Measurements from ENCODE around the gene CREB3.
A peak's percentile ranks its signal among the peaks of the same experiment; 100 is the strongest.

The CREB3 gene

DNA sequence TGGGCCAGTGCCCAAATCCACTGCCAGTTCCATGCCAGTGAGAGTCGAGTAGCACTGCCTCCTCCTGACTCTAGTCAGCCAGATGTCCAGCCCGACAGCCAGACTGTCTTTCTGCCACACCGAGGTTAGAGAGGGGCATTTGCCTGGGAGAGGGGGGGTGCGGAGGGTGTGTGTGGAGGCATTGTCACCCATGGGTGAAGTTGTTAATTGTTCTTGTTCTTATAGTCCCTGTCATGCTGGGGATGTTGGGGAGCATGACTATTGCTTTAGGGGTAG lies 17.7 kb downstream of the CREB3 start:
- no peak for DNase-seq

DNA sequence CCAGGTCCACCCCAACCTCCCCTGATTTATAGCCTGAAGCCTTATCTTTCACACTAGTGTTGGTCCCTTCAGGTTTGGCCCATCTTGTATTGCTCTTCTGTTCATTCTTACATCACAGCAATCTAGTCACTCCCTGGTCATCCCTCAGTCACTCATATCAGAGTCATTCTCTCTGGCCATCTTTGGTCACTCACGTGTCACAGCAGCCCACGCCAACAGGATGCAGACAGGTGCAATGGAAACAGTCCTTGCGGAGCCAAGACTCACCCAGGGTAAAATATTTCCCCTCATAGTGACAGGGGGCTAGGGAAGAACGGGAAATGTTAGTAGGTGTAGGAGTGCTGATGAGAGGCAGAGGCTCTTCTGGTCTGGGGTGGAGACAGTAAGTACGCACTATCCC lies 21.0 kb downstream of the CREB3 start:
- DNase-seq: no peak

DNA sequence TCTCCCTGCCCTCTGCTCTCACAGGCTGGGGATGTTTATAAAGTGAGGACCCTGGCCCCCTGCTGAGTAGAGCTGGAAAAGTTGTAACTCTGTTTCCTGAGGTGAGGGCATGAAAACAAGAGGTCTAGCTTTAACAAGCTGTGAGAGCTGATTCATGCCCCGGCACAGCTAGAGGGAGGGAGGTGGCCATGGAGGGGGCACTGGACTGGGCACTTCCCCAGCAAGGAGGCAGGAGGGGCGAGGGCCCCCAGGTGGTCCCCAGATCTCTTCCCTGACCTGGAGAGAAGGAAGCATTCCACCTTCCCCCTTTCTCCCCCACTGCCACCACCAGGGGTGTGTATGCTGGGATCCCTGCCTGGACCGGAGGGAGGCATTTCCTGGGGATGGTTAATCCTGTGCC lies 21.8 kb downstream of the CREB3 start, which contains the start of gene MSMP:
TSS of gene MSMP (minus strand) at position 13 of the 400 bp plus-strand sequence. CDS start 147 bp downstream, outside the sequence.
- DNase-seq: no peak

DNA sequence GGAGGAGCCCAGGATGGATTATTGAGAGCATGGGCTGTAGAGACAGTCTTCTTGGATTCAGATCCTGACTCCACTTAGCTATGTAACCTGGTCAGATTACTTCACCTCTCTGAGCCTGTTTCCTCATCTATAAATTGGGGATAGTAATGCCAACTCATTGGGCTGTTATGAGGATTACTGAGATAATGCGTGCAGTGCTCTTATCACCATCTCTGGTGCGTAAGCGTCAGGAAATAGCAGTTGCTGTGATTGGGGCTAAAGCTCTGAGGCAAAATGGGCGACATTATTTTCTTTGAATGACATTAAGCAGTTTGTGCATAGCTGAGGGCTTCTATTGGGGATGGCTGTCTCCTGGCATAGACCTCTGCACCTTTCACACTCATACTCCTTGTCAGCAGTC lies 22.6 kb downstream of the CREB3 start:
- DNase-seq: no peak

DNA sequence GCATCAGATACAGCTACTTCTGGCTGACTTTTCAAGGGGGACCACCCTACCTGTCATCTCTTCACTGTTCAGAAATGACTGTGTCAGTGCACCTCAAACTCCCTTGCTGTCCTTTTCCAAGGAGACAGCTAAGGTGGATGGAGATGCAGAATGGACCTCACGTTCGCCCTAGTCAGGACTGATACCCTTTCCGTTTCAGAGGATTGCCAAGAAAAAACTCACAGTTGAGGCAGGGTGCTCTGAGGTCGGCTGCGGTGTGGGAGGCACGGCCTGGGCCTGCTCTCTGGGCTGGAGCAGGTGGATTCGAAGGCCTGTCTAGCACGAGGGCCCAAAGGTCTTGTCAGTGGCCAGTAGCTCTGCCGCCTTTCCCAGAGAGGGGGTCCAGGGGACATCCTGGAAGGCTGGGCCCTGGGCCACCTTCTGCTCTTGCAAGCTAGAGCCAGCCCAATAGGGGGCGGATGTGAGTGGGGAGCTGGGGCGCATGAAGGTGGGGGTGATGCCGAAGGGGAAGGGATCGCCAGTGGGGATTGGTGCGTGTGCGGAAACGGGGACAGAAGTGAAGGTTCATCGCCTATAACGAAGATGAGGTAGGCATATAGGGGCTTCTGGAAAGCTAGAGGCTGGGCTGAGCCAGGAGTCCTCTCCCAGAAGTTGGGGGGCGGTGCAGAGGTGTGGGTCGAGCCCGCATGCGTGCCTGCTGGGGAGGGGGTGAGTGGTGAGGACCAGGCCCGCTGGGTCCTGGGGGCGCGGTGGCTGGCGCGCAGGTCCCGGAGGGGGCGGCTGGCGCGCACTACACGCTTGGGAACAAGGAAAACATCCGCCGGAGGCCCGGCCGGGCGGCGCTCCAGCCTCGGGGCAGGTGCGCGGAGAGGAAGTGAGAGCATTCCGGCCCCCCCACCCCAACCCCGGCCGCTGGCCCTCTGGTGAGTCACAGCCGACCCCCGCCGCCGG lies 24.1 kb downstream of the CREB3 start:
- DNase-seq: peak; percentile 40

DNA sequence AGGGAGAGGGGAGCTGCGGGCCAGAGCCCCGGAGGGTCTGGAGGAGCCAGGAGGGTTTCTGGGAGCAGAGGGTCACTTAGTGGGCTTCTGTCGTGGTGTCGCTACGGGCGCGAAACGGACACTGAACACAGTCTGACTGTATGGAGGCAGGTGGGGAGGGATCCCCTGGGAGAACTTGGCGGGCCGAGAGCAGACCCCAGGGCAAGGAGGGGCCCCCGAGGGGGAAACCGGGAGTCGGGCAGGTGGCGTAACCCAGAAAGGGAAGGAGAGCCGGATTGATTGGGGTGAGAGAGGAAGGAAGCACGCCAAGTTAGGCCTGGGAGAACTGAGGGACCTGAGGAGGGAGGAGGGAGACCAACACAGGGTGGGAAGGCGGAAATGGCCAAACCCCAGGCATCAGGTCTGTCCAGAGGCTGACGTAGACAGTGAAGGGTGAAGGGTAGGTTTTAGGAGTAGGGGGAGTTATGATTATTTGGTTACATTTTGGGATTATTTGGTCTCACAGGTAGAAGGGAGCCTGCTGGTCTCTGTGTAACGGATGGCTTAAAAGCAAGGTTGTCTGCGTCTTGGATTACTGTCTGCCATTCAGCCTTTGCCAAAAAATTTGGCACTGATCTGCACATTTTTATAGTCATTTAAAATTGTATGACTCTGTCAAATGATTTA lies 24.9 kb downstream of the CREB3 start:
- DNase-seq: peak; percentile 34

DNA sequence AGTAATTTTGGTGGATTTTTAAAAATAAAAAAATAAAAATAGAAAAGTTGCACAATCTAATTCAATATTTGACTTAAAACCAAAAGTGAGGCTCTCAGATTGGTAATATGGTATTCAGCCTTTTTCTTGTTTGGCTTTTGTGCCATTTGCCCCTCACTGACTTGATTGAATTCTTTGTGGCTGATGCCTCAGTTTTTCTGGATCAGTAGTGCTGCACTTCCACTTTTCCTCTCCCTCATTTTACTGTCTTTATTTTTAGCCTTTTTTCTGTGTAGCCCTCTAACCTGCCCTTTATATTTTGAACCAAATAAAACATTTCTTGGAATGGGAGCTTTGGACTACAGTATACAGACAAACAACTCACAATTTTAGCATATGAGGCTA lies 25.4 kb downstream of the CREB3 start:
- no peak for DNase-seq

DNA sequence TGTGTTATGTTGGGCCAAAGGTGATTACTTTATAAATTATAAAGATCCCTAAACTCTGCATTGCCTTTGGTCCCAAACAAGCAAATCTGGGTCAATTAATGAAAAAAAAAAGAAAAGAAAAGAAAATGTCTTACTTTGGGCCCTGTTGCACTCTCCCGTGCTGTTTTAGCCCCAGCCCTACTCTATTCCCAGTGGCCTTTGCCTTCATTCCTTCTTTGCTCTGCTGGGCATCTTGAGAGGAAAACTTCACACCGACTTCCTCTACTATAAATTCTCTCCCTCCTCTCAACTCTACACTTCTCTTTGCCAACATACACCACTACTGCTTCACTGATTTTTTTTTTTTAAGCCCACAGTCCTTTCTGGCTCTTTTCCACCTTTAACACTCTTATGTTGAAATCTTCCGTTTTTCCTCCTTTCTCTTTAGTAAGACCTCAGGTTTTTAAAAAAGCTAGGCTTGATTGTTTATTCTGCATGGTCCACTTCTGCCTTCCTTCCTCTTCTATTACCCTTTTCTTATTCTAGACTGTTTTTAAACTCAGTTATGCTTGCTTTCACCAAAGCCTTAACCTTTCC lies 26.1 kb downstream of the CREB3 start:
- no peak for DNase-seq

DNA sequence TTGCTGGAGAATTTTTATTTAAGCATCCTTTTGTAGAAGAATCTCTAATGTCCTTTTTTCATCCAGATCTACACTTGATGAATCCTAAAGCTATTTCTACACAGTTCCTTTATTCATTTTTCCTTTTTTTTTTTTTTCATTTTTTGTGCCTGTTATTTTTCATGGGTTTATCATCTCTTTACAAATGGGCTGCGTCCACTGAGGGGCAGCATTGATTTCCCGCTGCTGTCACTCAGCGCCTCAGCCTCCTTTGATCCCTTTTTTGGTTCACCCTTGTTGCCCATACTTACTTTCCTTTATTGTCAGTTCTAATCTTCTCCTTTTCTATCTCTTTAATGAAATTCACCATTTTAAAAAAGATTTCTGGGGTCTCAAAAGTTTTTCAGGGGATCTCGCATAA lies 27.3 kb downstream of the CREB3 start:
- DNase-seq: no peak

DNA sequence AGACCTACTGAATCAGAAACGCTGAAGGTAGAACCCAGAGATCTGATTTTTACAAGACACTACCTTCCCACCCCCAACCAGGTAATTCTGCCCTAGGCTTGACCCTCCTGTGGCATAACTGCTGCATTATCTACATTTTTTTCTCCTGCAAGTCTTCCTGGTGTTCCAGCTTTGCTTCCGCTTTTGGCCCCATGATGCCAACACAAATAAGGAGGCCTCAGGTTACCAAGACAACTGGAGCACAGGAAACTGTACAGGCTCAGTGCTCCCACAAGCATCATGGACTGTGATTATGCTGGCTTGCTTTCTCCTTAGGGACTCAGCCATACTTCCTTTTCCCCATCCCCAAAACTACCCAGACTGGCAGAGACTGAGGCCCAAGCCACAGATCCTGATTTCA lies 28.2 kb downstream of the CREB3 start:
- DNase-seq: peak; percentile 61

DNA sequence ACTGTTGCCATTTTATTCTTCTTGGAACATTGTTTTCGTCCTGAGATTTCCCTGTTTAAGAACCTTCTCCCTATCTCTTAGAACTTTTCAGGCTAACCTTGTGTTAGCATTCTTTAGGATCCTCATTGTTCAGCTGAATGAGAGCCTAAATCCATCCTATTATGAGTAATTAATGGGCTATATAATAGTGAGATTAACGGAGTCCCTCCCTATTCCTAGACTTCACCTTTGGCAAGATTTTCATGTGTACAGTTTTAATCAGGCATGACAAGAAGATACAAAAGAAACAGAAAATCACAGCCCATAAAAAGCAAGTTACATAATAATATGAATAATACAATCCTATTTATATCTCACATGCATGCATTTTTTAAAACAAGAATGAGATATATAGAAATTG lies 30.7 kb downstream of the CREB3 start:
- no peak for DNase-seq

DNA sequence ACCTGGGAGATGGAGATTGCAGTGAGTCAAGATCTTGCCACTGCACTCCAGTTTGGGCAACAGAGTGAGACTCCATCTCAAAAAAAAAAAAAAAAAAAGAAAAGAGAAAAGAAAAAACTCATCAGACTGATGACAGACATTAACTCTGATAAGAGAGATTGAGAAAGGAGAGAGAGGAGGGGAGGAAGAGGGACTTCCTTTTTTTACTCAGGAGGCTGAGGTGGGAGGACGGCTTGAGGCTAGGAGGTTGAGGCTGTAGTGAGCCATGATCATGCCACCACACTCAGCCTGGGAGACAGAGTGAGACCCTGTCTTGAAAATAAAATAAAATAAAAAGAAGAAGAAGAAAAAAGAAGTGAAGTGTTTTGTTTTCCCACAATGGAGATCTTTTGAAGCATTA lies 31.3 kb downstream of the CREB3 start:
- DNase-seq: no peak

DNA sequence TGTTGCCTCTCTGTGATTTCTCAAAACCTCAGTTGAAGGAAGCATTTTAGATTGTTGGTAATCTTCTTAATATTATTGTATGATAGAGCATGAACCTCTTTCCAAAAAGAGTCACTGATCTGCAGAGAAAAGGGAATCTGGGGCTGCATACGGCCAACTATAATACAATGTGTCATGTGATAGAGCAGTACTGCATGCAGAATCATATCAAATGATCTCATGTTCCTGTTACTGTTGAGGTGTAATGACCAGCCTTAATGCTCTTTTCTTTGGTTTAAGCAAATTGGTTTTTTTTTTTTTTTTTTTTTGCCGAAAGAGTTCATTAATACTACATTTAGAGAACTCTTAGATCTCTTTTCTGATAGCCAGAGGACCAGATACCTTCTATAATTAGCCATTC lies 34.5 kb downstream of the CREB3 start:
- DNase-seq: no peak

DNA sequence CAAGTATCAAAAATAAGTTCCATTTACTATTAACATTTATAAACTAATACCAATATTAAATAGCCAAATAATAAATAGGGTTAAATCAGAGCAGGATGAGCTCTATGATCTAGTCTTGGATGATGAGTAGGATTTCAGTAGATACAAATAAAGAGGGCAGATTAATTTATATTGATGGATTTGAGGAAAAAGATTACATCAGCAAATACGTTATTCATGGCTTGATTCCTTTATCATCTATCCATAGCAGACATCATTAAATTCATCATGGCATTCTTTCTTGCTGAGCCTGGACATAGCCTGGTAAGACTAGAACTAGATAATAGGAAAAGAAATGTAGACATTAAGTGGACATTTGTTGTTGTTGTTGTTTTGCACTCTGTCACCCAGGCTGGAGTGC lies 35.0 kb downstream of the CREB3 start:
- DNase-seq: no peak

DNA sequence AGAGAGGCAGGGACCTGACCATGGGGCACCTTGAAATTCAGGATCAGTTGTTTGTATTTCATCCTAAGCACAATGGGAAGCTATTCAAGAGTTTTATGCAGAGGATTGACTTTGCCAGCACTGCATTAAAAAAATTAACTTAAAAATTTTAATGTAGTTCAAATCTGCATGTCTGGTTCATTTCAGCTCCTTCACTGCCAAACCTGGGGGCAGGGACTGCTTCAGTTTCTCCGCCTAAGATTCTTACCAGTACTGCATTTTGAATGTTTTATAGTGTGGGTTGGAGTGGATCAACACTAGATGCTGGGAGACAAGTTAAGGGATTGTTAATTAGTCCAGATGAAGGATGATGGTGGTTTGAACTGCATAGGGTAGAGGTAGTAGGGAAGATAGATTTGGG lies 37.3 kb downstream of the CREB3 start:
- DNase-seq: no peak

DNA sequence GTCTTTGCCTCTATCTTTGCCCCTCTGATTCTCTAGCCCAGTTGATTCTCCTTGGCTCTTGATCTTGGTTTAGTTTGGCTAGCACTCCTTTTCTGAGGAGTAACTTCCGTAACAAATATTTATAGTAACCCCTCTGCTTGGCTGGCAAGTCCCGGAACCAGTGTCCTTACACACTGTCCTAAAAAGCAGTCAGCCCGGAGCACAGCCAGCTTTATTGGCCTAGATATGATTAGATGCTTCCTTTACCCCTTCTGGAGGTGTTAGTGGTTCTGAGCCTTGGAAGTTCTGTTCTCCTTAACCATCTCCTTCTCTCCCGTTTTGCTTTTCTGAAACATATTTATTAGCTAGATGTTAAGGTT lies 38.6 kb downstream of the CREB3 start:
- DNase-seq: no peak

DNA sequence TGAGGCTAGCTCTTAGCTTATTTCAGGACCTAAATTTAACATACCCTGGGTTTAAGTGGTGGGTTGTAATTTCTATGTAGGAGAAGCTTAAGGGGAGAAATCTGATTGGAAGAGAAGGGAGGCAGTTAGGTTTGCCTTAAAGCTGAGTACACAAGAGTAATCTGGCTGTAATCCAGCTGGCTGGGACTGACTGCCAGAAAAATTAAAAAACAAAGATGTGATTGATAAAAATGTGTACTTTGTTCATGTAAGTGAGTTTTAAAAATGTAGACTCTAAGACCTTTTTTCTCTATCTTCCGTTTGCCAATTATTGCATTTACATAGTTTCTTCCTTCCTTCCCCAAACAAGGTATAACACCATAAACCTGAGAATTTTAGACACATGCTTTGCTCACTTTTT lies 39.1 kb downstream of the CREB3 start:
- no peak for DNase-seq

DNA sequence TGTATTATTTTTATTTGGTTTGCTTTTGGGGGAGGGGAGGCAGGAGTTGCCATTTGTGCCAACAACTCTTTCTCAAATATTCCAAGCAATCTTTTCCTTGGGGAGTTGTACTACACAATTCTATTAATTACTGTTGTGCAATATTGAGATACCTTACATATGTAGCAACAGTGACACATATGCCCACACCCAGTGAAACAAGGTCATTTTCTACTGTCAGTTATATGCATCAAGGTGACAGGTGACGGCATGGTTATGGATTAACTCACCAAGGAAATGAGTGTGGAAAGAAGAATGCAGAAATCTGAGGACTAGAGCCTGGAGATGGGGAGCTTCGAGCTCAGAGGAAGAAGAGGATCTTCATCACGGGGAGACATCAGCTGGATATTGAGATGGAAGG lies 39.5 kb downstream of the CREB3 start:
- DNase-seq: peak; percentile 7

DNA sequence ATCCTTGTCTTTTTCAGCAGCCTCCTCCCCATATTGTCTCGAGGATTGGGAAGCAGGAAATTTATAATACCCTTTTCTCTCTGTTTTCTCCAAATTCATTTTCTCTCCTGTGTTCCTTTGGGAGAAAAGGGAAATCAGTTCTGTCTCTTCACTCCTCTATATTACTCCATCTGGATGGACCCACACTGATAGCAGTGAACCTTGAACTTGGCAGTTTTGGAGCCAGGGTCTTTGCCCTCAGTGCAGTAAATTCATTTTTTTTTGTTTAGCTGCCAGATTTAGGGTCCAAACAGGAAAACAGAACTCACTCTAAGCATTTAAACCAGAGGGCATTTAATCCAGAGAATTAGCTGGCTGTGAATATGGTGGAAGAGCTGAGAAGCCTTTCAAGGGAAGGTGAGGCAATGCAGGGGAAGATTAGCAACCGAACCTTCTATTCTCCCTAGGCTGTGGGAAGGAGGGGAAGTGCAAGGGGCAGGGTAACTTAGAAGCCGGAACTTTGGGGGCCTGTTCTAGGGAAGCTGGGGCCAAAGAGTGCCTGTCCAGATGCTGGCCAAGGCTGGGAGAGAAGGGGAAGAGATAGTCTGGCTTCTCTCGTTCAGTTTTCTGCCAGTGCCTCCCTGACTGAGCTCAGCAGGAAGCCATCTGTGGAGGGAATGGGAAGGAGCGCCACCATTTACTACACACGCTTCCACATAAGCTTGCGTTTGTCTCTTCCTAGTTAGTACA lies 42.6 kb downstream of the CREB3 start:
- no peak for DNase-seq

DNA sequence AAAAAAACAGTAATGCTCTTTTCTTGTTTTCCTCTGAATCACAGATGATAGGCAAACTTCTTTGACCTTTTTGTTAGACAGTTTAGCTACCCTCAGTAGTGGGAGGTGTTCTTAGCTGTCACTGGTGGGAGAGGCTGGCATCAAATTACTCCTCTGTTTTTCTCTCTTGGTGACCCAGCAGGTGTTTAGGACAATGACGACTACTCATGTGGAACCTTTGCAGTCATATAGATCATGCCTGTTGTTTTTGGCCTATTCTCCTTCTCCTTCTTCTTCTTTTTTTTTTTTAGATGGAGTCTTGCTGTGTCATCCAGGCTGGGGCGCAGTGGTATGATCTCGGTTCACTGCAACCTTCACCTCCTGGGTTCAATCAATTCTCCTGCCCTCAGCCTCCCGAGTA lies 43.6 kb downstream of the CREB3 start:
- DNase-seq: no peak

DNA sequence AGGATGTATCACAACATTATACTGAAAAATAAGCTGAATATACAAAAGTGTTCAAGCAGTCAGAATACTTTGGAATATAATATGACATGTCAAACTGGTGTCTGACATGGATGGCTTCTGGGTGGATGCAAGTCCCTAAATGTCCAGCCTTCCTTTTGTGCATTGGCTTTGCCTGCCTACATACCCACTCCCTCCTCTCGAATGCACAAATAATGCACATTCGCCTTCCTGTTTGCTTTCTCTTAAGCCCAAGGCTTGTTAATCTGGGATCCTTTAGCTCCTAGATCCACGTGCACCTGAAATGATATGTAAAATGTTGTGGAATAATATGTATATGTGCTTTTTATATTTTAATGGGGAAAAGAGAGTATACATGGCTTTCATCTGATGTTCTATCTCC lies 46.0 kb downstream of the CREB3 start:
- no peak for DNase-seq

DNA sequence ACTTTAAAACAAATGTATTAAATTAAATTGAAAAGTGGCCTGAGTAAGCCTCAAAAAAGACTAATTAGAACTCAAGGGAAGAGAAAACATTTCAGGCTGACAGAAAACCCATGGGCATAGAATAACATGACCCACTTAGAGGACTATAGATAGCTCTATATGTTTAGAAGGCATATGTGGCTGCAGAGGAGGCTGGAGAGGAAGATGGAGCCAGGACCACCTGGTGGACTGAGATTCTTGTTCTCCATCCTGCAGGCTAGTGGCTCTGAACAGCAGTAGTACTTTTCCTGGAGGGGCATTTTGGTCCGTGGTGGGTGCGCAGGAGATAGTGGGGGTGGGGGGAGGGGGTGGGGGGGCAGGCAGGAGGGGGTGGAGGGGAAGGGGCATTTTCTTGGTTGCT lies 48.6 kb downstream of the CREB3 start:
- DNase-seq: no peak

DNA sequence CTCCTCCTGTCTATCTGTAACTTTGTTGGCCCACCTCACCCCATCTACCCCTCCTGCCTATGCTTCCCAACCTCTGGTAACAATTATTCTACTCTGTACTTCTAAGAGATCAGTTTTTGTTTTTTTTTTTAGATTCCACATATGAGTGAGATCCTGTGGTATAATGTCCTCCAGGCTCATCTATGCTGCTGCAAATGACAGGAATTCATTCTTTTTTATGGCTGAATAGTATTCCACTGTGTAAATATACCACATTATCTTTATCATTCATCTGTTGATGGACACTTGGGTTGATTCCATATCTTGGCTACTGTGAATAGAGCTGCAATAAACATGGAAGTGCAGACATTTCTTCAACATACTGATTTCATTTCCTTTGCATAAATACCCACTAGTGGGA lies 51.0 kb downstream of the CREB3 start:
- DNase-seq: no peak
